NT2/D1 (cell line): ENCODE data around the gene LRRC45.

Source experiments
- YY1 ChIP-seq: IDR thresholded peaks from 2 replicates; pipeline ENCODE4 v1.6.1; 2011; ENCODE audit not compliant: insufficient read length, insufficient read depth
- ZNF274 ChIP-seq: IDR thresholded peaks from 2 replicates; pipeline ENCODE4 v1.6.1; 2011; ENCODE audit warnings: mild to moderate bottlenecking, low read depth, low read length

DNA sequence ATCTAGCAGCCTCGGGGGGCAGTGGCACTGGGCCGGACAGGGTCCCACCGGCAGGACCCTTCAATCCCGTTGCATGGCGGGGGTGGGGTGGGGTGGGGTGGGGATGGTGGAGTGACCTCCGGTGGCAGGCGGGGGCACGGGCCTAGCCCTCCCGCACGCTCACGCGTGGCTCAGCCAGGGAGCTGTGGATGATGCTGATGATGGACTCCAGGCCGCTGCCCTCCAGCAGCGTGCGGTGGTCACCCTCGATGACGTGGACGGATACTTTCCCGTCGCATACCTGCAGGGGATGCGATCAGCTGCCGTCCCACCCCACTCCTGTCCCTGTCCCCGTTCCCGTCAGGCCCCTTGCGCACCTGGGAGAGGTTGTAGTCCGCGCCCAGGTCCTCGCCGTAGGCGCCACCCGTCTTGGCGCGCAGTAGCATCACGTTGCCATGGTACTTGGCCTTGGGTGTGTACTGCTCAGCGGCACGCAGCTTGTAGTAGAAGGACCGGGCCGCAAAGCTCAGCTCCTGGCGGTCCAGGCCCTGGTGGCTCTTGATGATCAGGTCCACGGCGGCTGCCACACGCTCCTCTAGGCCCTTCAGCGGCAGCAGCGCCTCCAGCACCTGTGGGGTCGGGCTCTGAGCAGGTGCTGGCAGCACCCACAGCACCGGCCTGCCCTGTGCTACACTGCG lies 56.0 kb downstream of the LRRC45 start:
- TF ChIP-seq ZNF274 = no peak
- TF ChIP-seq YY1 = no peak
